Right renal pelvis (tissue), 4 donors: ENCODE data around the gene FANCG. TPM values are rescaled to one million over a fixed set of nuclear protein-coding genes. Genes with fewer than 3 reads are reported as not detected.

Experiments
- DNase-seq, 4 donors: peaks; one replicate each; pipeline ENCODE4 v3.0.0-alpha.2; 2013; ENCODE audit warnings: low read depth in 4 of 4, low spot score in 3 of 4, missing footprints in 1 of 4
- polyA plus RNA-seq, 4 donors: library from polyadenylated mRNA; unstranded; fragments of 120-200 nt; gene quantifications; one replicate each; pipeline ENCODE4 v1.2.1, GENCODE V29; 2013; ENCODE audit not compliant: insufficient read length in 4 of 4

The FANCG gene
- polyA plus RNA-seq, 4 donors = 38.3 to 43.6 (median 39.1) TPM

GRCh38 chr9:35069020-35069419 lies 10.7 kb downstream of the FANCG start:
- DNase-seq = no peak

- no peak for DNase-seq
These were observed 12.7 kb downstream of the FANCG start for GRCh38 chr9:35067056-35067455.

- DNase-seq = no peak
These were observed 19.1 kb downstream of the FANCG start for GRCh38 chr9:35060548-35061207.

- DNase-seq = no peak
These were observed 20.3 kb downstream of the FANCG start for GRCh38 chr9:35059438-35059837.

- no peak for DNase-seq
These were observed 22.5 kb downstream of the FANCG start for GRCh38 chr9:35057271-35057620.

- no peak for DNase-seq
These were observed 23.0 kb downstream of the FANCG start for GRCh38 chr9:35056571-35057270.

- no peak for DNase-seq
These were observed 24.7 kb downstream of the FANCG start for GRCh38 chr9:35054871-35055644.

- no peak for DNase-seq
These were observed 25.4 kb downstream of the FANCG start for GRCh38 chr9:35054185-35054835.

- no peak for DNase-seq
These were observed 28.4 kb downstream of the FANCG start for GRCh38 chr9:35051069-35051967.

- DNase-seq = no peak
These were observed 31.2 kb downstream of the FANCG start for GRCh38 chr9:35048511-35048910.

GRCh38 chr9:35044071-35044470 lies 35.7 kb downstream of the FANCG start:
- DNase-seq = no peak

GRCh38 chr9:35042891-35043545 lies 36.7 kb downstream of the FANCG start:
- no peak for DNase-seq

GRCh38 chr9:35042081-35042604 lies 37.6 kb downstream of the FANCG start:
- DNase-seq = no peak

GRCh38 chr9:35035851-35036701 lies 43.7 kb downstream of the FANCG start:
- peak in 3 of 4 donors; percentile 17 to 21 (median 20) for DNase-seq

- no peak for DNase-seq
These were observed 46.6 kb downstream of the FANCG start for GRCh38 chr9:35033101-35033500.

GRCh38 chr9:35029852-35030251 lies 49.9 kb downstream of the FANCG start:
- DNase-seq = no peak

- no peak for DNase-seq
These were observed 50.5 kb downstream of the FANCG start for GRCh38 chr9:35029241-35029640.

GRCh38 chr9:35028341-35028740 lies 51.4 kb downstream of the FANCG start:
- no peak for DNase-seq
